B cell (primary cell): ENCODE measurements around the gene JAG2. TPM values are rescaled to one million over a fixed set of nuclear protein-coding genes. Genes with fewer than 3 reads are reported as not detected.

Source experiments
- ATAC-seq: fragments of 200-7000 bp; cut with Tn5 transposase; one replicate; pipeline ENCODE4 v1.10.0; 2021; ENCODE audit warnings: low read depth, mild to moderate bottlenecking, moderate number of reproducible peaks, moderate library complexity
- CTCF ChIA-PET: fragments of 350-600 bp; sonication (Branson Sonifier 250); formaldehyde crosslinking; loops from one replicate; lab custom pipeline; 2021; ENCODE audit warnings: antibody characterized with exemption, inconsistent platforms; lab: Charles Lee
- POLR2A ChIA-PET: fragments of 350-600 bp; sonication (Branson Sonifier 250); formaldehyde crosslinking; loops from one replicate; lab custom pipeline; 2021; ENCODE audit warnings: antibody characterized with exemption; lab: Charles Lee
- DNase-seq: peaks from one replicate; pipeline ENCODE4 v3.0.0; 2013
- H2AFZ ChIP-seq: 2 replicates; pipeline ENCODE4 v1.6.1; 2012; ENCODE audit warnings: mild to moderate bottlenecking, low read depth, low read length; ENCODE audit not compliant: insufficient read depth, poor library complexity, severe bottlenecking
- H3K27ac ChIP-seq, 2 donors: 1 replicate in 1 of 2; 2 replicates in 1 of 2; pipeline ENCODE4 v1.5.1; 2012 to 2013; ENCODE audit warnings: low read length in 2 of 2, mild to moderate bottlenecking in 2 of 2, moderate library complexity in 1 of 2
- H3K27me3 ChIP-seq, 4 experiments: fragments of 200-600 bp in 1 of 4; sonication (generic) in 1 of 4; replicated peaks in 1 of 4; 1 replicate in 2 of 4; 2 replicates in 2 of 4; pipeline versions ENCODE4 v1.6.1 to v1.7.0; 2013 to 2016; ENCODE audit warnings: low read length in 3 of 4, mild to moderate bottlenecking in 2 of 4, mixed read lengths in 1 of 4, moderate library complexity in 1 of 4; ENCODE audit not compliant: insufficient read depth in 4 of 4, control insufficient read depth in 3 of 4; ENCODE audit errors: control extremely low read depth in 1 of 4
- H3K36me3 ChIP-seq, 2 experiments: replicated peaks in 1 of 2; 1 replicate in 1 of 2; 2 replicates in 1 of 2; pipeline versions ENCODE4 v1.6.1 to v1.7.1; 2013; ENCODE audit warnings: low read length in 1 of 2; ENCODE audit not compliant: insufficient read depth in 2 of 2, control insufficient read depth in 1 of 2; ENCODE audit errors: control extremely low read depth in 1 of 2, extremely low read depth in 1 of 2
- H3K4me1 ChIP-seq, 2 donors: fragments of 200-600 bp in 1 of 2; sonication (generic) in 1 of 2; 1 replicate in 1 of 2; 2 replicates in 1 of 2; pipeline versions ENCODE4 v1.5.1 to v1.6.1; 2013 to 2017; ENCODE audit warnings: low read length in 2 of 2; ENCODE audit not compliant: control insufficient read depth in 2 of 2, insufficient read depth in 2 of 2
- H3K4me2 ChIP-seq: replicated peaks from 2 replicates; pipeline ENCODE3; 2012; ENCODE audit warnings: mild to moderate bottlenecking, low read depth, low read length; ENCODE audit not compliant: poor library complexity, severe bottlenecking
- H3K4me3 ChIP-seq, 5 experiments: fragments of 200-600 bp in 1 of 5; sonication (generic) in 1 of 5; 1 replicate in 3 of 5; 2 replicates in 2 of 5; pipeline versions ENCODE4 v1.5.1 to v1.7.0; 2011 to 2016; ENCODE audit warnings: low read length in 4 of 5, mild to moderate bottlenecking in 4 of 5, low read depth in 2 of 5, control low read depth in 1 of 5, moderate library complexity in 1 of 5; ENCODE audit not compliant: insufficient read depth in 1 of 5; ENCODE audit errors: control extremely low read depth in 1 of 5, extremely low read depth in 1 of 5
- H3K79me2 ChIP-seq: fragments of 200-600 bp; sonication (generic); one replicate; pipeline ENCODE4 v1.6.0; 2016; ENCODE audit warnings: low read length; ENCODE audit not compliant: control insufficient read depth, insufficient read depth
- H3K9ac ChIP-seq: fragments of 200-600 bp; sonication (generic); 2 replicates; pipeline ENCODE4 v1.6.1; 2017; ENCODE audit warnings: mild to moderate bottlenecking, low read length, moderate library complexity
- H3K9me3 ChIP-seq, 3 donors: one replicate each; pipeline versions ENCODE4 v1.6.1 to v1.7.1; 2013; ENCODE audit warnings: low read length in 2 of 3; ENCODE audit not compliant: control insufficient read depth in 2 of 3, insufficient read depth in 1 of 3; ENCODE audit errors: control extremely low read depth in 1 of 3
- H4K20me1 ChIP-seq: 2 replicates; pipeline ENCODE4 v1.6.0; 2012; ENCODE audit warnings: mild to moderate bottlenecking, low read length; ENCODE audit not compliant: insufficient read depth, control insufficient read depth, poor library complexity, severe bottlenecking
- H3K27ac Mint-ChIP-seq: one replicate; pipeline ENCODE4 v1.8.0; 2021; ENCODE audit warnings: mixed read lengths
- H3K27me3 Mint-ChIP-seq: one replicate; pipeline ENCODE4 v1.8.0; 2021; ENCODE audit warnings: mixed read lengths
- H3K4me1 Mint-ChIP-seq: one replicate; pipeline ENCODE4 v1.8.0; 2021; ENCODE audit warnings: mixed read lengths
- H3K4me3 Mint-ChIP-seq: one replicate; pipeline ENCODE4 v1.8.0; 2021; ENCODE audit warnings: mixed read lengths
- H3K9me3 Mint-ChIP-seq: one replicate; pipeline ENCODE4 v1.8.0; 2022; ENCODE audit warnings: mixed read lengths; ENCODE audit not compliant: insufficient read depth
- EZH2 ChIP-seq: IDR thresholded peaks from 2 replicates; pipeline ENCODE4 v1.6.1; 2012; ENCODE audit warnings: borderline replicate concordance, low read depth, mild to moderate bottlenecking, moderate library complexity, low read length; ENCODE audit not compliant: insufficient read depth, poor library complexity, severe bottlenecking
- WGBS: methylation state at CpG from one replicate; pipeline ENCODE4 v1.1.5; 2013; ENCODE audit warnings: missing lambda C conversion rate; ENCODE audit not compliant: insufficient coverage; 5-methylcytosine and 5-hydroxymethylcytosine counted together
- intact Hi-C: fragments of 100-400 bp; cut with micrococcal nuclease; formaldehyde crosslinking; loops from one replicate; pipeline ENCODE4 v1.10.0; 2022
- polyA plus RNA-seq: library from polyadenylated mRNA; depleted of rRNA; stranded (reverse); fragments of >200 nt; gene quantifications from 2 replicates; pipeline ENCODE4 v1.2.3, GENCODE V29; 2012
- total RNA-seq, 2 donors: library from RNA; stranded (reverse); fragments of 120-200 nt in 1 of 2; gene quantifications; 1 replicate in 1 of 2; 2 replicates in 1 of 2; pipeline versions ENCODE4 v1.2.3 to v1.2.4, GENCODE V29; 2013 to 2022
- TF ChIP-seq, protein P1 (sequence below): fragments of 200-600 bp; IDR thresholded peaks from one replicate; pipeline ENCODE4 v1.8.0; 2022; ENCODE audit warnings: antibody characterized with exemption, mild to moderate bottlenecking

Gene JAG2
- total and polyA plus RNA-seq, 2 donors (not counting 1 experiment from before 2014, with no cell fraction given): 0.27 to 0.34 TPM

DNA sequence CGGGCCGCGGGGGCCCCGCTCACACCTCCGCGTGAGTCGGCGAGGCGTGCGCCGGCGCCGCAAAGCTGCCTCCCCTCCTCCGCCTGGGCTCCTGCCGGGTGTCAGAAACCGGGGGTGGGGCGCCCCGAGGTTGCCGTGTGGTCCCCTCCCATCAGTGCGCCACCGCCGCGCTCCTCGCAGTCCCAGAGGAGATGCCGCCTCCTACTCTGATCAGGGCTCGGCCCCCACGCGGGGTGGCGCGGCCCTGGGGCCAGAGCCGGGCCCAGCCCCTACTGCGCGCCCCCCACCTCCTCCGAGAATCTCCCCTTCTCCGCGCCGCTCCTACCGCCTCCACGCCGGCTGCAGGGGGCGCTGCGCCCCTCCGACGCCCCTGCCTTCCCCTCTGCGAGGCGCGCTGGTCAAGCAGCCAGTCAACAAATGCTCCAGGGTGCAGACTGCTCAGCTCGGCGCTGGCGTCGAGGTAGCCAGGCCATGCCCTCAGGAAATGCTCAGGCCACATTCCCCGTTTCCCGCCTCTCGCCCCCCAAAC, 467 bp upstream of the JAG2 start:
- no peaks in the 10 kb centered on the region for H3K36me3 ChIP-seq
- peak overlapping the region in 3 of 5 experiments; percentile 18 to 44 (median 40) for H3K4me3 ChIP-seq
- H3K4me1 ChIP-seq: peaks cover 16 to 25% of the 10 kb centered on the region in 2 donors
- no peaks in the 10 kb centered on the region for H3K9me3 ChIP-seq
- peaks cover 0 to 47% (median 20%) of the 10 kb centered on the region in 4 experiments for H3K27me3 ChIP-seq
- H3K4me2 ChIP-seq: peak overlapping the region; percentile 84
- DNase-seq: peak; percentile 60
- no peak overlapping the region for H3K27ac ChIP-seq
- ChIA-PET POLR2A (no interaction called here), CTCF (interaction anchor here (0.7 to 1.4 kb wide), 3 partner anchors 11 to 127 kb away, joined by 3 read pairs; no protein-coding TSS in a partner anchor)
- peak overlapping the region; percentile 43 for H3K9ac ChIP-seq
- Mint-ChIP-seq H3K27ac (no peak overlapping the region), H3K27me3 (peaks cover 20% of the 10 kb centered on the region), H3K4me1 (peaks cover 24% of the 10 kb centered on the region), H3K4me3 (peak overlapping the region; percentile 71), H3K9me3 (no peaks in the 10 kb centered on the region)
- no peaks in the 10 kb centered on the region for H4K20me1 ChIP-seq
- WGBS: 4% methylated on average over 54 of the region's 54 CpGs
- no peaks in the 10 kb centered on the region for H3K79me2 ChIP-seq
- peak; percentile 35 for ATAC-seq
- H2AFZ ChIP-seq: no peak overlapping the region
- TF ChIP-seq, protein P1, sequence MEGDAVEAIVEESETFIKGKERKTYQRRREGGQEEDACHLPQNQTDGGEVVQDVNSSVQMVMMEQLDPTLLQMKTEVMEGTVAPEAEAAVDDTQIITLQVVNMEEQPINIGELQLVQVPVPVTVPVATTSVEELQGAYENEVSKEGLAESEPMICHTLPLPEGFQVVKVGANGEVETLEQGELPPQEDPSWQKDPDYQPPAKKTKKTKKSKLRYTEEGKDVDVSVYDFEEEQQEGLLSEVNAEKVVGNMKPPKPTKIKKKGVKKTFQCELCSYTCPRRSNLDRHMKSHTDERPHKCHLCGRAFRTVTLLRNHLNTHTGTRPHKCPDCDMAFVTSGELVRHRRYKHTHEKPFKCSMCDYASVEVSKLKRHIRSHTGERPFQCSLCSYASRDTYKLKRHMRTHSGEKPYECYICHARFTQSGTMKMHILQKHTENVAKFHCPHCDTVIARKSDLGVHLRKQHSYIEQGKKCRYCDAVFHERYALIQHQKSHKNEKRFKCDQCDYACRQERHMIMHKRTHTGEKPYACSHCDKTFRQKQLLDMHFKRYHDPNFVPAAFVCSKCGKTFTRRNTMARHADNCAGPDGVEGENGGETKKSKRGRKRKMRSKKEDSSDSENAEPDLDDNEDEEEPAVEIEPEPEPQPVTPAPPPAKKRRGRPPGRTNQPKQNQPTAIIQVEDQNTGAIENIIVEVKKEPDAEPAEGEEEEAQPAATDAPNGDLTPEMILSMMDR: peak; percentile 73
- no peak for TF ChIP-seq EZH2
- intact Hi-C loops: no loop called here

DNA sequence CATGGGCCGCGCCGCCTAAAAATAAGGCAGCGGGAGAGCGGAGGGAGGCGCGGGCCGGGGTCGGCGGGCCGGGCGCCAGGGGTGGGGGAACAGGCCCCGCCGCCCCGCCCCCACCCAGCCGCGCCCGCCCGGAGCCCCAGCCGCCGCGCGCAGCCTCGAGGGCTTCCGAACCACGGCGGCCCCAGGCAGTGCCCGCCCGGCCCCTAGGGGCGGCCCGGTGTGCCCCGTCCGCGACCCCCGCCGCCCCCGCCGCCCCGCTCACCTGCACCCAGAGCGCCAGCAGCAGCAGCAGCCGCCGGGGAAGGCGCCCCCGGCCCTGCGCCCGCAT, 519 bp downstream of the JAG2 start:
- H3K9me3 ChIP-seq: no peaks in the 10 kb centered on the region
- ATAC-seq (no peak), DNase-seq (no peak)
- peak overlapping the region; percentile 42 for H2AFZ ChIP-seq
- ChIA-PET POLR2A (no interaction called here), CTCF (interaction anchor here (1.4 kb wide), 1 partner anchor 128 kb away, joined by 3 read pairs; no protein-coding TSS in a partner anchor)
- intact Hi-C loops: no loop called here
- peaks cover 0 to 47% (median 20%) of the 10 kb centered on the region in 4 experiments for H3K27me3 ChIP-seq
- peak overlapping the region; percentile 69 for H3K4me3 Mint-ChIP-seq
- no peaks in the 10 kb centered on the region for H3K9me3 Mint-ChIP-seq
- no peak overlapping the region for H3K27ac ChIP-seq
- peak overlapping the region; percentile 45 for H3K9ac ChIP-seq
- peak overlapping the region in 3 of 5 experiments; percentile 29 to 40 (median 36) for H3K4me3 ChIP-seq
- H3K27ac Mint-ChIP-seq: no peak overlapping the region
- H3K4me1 Mint-ChIP-seq: peaks cover 24% of the 10 kb centered on the region
- H4K20me1 ChIP-seq: no peaks in the 10 kb centered on the region
- no peaks in the 10 kb centered on the region for H3K36me3 ChIP-seq
- peak overlapping the region; percentile 89 for H3K4me2 ChIP-seq
- no peaks in the 10 kb centered on the region for H3K79me2 ChIP-seq
- peaks cover 15 to 23% of the 10 kb centered on the region in 2 donors for H3K4me1 ChIP-seq
- WGBS: under 1% methylated on average over 46 of the region's 46 CpGs
- TF ChIP-seq, protein P1: no peak
- no peak for TF ChIP-seq EZH2
- H3K27me3 Mint-ChIP-seq: peaks cover 20% of the 10 kb centered on the region
